ENCODE data around the gene MORC1.

The MORC1 gene

DNA sequence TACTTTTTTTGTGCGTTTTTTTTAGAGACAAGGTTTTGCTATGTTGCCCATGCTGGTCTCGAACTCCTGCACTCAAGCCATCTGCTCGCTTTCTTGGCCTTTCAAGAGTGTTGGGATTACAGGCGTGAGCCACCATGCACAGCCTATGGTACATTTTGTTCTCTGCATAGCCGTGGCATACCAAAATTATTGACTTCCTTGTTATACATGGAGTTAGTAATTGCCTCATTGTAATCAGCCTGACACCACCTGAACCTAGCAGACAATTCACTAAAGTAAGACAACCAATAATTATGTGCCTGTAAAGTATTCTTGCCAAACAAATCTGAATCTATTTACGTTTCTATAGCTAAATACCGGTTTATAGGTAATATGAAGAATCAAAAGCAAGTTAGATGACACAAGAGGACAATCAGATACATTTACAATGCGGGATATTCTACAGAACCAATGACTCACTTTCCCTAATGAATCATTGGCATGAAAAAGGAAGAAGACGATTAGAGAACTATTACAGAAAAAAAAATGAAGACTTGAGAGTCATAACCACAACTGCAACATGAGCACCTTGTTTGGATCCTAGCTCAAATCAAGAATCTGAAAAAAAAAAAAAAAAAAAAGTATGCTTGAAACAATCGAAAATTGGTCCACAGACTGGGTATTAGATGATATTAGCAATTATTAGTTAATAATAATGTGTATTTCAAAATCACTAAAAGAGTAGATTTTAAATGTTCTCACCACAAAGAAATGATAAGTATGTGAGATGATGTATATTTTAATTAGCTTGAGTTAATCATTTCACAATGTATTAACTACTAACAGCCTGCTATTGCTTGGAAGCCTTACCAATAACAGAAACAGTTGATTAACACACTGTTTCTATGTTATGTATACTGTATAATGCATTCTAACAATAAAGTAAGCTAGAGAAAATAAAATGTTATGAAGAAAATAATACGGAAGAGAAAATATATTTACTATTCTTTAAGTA is 171.3 kb downstream of the MORC1 start:
- no peak overlapping the region for H3K4me3 ChIP-seq (ENCODE audit: low read depth, low read length)

DNA sequence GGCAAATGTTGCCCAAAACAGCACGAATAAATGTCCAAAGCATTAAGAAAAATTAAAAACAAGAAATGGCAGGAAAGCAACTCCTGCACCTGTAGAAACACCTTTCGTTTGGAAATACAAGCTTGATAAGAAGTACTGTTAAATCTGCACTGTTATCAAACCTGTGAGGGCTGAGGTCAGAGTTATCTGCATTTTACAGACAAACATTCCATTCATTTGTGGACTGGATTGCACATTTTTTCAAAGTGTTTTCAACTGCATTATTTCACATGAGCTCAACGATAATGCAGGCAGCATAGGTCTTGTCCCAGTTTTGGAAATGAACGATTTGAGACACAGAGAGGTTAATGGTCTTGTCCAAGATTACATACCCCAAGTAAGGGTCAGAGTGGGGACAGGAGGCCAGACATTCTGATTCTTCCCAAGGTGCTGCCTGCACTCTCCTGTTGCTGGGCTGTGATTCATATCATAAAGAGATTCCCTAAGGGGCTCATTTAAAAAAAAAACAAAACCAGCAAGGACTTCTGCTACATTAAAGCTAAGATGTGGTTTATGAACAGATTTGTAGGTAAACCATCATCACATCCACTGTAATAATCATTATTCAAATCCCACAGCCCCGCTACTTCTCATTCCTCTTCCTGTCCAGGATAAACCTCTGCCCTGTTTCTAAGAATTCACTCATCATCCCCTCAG is 177.2 kb downstream of the MORC1 start:
- no peak overlapping the region for H3K4me3 ChIP-seq (ENCODE audit: low read depth, low read length)

DNA sequence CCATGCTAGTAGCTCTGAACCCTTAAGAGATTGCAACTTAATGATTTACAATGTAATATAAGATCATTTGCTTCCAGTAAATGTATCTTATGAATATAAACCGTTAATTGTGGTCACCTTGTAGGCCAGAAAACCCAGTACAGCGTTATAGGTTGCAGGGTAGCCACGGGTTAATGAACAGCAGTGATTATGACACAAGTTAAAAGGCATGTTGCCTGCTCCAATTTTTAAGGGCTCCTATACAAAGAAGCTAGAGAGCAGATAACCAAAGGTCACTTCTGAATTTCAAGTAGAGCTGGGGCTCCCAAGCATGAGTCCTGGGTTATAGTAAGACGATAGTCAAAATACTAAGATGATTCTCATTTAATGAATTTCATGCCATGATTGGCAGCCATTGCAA is 177.8 kb downstream of the MORC1 start:
- H3K4me3 ChIP-seq (ENCODE audit: low read depth, low read length) = no peak overlapping the region

DNA sequence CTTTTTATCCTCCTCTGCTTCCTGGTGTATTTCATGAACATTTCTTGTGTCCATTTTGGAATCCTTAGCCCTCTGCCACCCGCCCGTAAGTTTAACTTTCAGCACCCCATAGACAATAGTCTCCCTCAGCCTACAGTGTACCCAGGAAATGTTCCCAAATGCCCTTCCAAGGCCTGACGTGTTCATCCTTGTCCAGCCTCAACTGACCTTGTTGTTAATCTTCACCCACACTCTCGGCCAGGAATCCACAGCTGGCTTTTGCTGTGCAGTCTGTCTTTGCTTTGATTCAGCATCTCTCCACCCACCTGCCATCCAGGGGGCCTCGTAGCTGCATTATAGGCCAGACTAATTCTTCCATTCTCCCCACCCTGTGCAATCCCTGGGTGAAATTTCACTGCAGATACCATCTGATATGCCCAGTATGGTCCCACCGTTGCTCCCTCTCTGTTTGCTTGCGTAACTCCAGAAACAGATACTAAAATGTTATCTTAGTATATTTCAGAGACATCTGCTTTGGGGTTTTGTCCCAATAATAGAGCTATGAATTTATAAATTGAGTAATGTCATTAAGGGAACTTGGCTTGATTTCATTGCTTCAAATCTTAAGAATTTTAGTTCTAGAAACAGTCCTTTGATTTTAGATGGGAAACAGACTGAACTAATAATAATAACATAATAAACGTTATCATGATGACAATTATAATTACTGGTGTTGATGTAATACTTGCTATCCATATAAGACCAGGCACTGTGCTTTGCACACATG is 180.8 kb downstream of the MORC1 start:
- no peak overlapping the region for H3K4me3 ChIP-seq (ENCODE audit: low read depth, low read length)

DNA sequence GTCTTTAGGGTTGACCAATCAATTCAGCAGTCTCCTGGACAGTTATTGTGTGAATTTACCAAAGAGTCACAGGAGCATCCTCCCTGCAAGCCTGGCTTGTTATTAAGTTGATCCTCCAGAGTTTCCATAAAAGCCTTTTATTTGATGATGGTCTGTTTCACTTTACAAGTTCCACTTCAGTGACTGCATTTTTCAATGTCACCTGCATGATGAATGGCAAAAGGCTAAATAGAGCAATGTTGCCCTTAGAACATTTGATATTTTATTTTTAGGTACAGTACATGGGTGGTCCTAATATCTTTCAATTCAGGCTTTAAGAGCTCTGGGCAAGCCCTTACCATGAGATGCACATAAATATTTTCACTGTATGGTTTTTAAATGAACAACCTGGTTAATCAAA is 186.9 kb downstream of the MORC1 start:
- no peak overlapping the region for H3K4me3 ChIP-seq (ENCODE audit: low read depth, low read length)

DNA sequence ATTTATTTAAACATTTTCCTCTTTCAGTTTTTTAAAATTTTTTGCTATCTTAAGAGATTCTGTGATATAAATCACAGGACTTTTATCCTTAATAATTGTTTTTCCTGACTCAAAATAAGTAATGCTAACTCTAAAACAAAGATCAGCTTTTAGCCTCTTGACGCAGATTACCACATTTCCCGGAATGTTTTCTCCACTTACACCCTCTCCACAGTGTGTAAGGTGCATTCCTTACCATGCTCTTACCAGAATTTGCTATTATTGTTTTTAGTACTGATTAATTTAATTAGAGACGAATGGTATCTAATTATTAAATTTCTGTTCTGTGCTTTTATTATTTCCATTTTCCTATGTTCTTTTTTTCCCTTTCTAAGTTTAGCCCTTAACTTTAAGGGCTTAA is 199.1 kb downstream of the MORC1 start:
- no peak overlapping the region for H3K4me3 ChIP-seq (ENCODE audit: low read depth, low read length)

DNA sequence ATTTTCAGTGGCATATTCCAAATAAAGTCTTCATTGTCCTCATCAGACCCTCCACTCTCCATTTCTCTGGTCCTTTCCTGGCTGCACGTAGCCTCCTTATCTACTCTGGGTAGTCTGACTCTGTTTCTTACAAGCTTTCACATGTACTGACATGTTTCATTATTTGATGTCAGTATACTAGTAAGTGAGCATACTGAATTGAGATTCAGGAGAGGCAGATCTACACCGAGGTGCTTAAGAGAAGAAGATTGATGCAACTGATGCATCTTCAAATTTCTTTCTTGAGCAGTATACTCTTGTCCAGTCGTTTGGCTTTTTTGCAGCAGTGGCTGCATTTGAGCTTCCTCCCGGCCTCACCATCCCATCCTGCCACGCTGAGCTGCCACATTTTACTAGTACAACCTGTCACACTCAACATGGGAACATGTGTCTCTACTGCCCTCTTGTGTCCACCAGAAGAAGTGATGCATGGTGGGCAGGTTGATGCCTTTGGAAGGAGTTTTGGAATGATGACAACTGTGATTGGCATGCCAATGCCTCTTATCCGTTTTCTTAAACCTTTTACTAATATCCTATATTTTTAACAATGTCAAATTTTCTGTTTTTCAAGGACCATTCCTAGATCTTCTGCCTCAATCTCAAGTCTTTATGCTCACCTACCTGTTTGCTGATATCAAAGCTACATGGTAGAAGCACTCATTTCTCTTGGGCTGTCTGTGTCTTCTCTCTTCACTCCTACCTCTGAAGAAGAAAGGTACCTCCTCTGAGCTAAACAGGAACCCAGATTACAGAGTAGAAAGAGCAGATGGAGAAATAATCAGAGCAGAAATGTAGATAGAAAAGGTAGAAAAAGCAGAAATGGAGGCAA is 202.9 kb downstream of the MORC1 start:
- H3K4me3 ChIP-seq (ENCODE audit: low read depth, low read length) = no peak overlapping the region

DNA sequence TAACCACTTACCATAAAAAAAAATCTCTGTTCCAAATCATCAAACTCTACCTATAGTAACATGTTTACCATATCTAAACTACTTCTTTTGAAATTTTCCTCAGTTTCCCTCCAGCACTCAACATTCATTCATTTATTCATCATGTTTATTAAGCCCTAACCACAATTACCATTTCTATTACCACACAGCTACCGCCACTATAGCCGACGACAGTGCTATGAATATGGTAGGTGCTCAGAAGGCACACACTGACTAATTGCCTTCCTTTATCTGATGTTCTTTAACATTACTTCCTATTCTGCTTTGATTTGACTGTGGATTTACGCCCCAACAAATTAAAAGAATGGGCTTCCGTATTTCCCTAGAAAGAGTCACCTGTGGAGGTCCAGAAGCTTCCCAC is 208.1 kb downstream of the MORC1 start:
- no peak overlapping the region for H3K4me3 ChIP-seq (ENCODE audit: low read depth, low read length)

Data from iPS-11a (cell line).